T-helper 2 cell (primary cell): ENCODE measurements around the gene DCANP1.

Source experiments
- DNase-seq, 5 experiments: peaks; one replicate each; pipeline versions ENCODE4 v3.0.0 to v3.0.0-alpha.2; 2012 to 2022

DCANP1 gene

GRCh38 chr5:135478938-135479337 is 31.8 kb upstream of the DCANP1 start:
- no peak for DNase-seq

GRCh38 chr5:135477613-135478066 is 30.5 kb upstream of the DCANP1 start:
- DNase-seq = no peak

- DNase-seq = no peak
Observed at GRCh38 chr5:135476615-135477581, 29.8 kb upstream of the DCANP1 start.

- no peak for DNase-seq
Observed at GRCh38 chr5:135473956-135474670, 27.0 kb upstream of the DCANP1 start.

GRCh38 chr5:135472141-135472540 is 25.0 kb upstream of the DCANP1 start:
- no peak for DNase-seq

- no peak for DNase-seq
Observed at GRCh38 chr5:135471726-135472125, 24.6 kb upstream of the DCANP1 start.

GRCh38 chr5:135469911-135470310 is 22.8 kb upstream of the DCANP1 start:
- no peak for DNase-seq

- no peak for DNase-seq
Observed at GRCh38 chr5:135468541-135468940, 21.4 kb upstream of the DCANP1 start.

- no peak for DNase-seq
Observed at GRCh38 chr5:135467871-135468485, 20.8 kb upstream of the DCANP1 start.

GRCh38 chr5:135467051-135467625 is 20.0 kb upstream of the DCANP1 start:
- no peak for DNase-seq

GRCh38 chr5:135466178-135467050 is 19.3 kb upstream of the DCANP1 start:
- peak in 3 of 5 experiments; percentile 42 to 64 (median 50) for DNase-seq

GRCh38 chr5:135465391-135466122 is 18.4 kb upstream of the DCANP1 start:
- no peak for DNase-seq

- DNase-seq = peak in 2 of 5 experiments; percentile 14 to 81
Observed at GRCh38 chr5:135462304-135462703, 15.2 kb upstream of the DCANP1 start.

- DNase-seq = no peak
Observed at GRCh38 chr5:135461481-135462151, 14.5 kb upstream of the DCANP1 start.

- no peak for DNase-seq
Observed at GRCh38 chr5:135460246-135461033, 13.3 kb upstream of the DCANP1 start.

GRCh38 chr5:135458921-135459331 is 11.8 kb upstream of the DCANP1 start:
- DNase-seq = no peak

- DNase-seq = no peak
Observed at GRCh38 chr5:135458356-135458755, 11.2 kb upstream of the DCANP1 start.

GRCh38 chr5:135457424-135458071 is 10.4 kb upstream of the DCANP1 start:
- DNase-seq = peak in 3 of 5 experiments; percentile 11 to 50 (median 37)
